ENCODE measurements around the gene GALT. TPM values are rescaled to one million over a fixed set of nuclear protein-coding genes. Genes with fewer than 3 reads are reported as not detected.

Gene GALT
- total RNA-seq, result 20.3 and 24.5 TPM in 2 replicates

DNA sequence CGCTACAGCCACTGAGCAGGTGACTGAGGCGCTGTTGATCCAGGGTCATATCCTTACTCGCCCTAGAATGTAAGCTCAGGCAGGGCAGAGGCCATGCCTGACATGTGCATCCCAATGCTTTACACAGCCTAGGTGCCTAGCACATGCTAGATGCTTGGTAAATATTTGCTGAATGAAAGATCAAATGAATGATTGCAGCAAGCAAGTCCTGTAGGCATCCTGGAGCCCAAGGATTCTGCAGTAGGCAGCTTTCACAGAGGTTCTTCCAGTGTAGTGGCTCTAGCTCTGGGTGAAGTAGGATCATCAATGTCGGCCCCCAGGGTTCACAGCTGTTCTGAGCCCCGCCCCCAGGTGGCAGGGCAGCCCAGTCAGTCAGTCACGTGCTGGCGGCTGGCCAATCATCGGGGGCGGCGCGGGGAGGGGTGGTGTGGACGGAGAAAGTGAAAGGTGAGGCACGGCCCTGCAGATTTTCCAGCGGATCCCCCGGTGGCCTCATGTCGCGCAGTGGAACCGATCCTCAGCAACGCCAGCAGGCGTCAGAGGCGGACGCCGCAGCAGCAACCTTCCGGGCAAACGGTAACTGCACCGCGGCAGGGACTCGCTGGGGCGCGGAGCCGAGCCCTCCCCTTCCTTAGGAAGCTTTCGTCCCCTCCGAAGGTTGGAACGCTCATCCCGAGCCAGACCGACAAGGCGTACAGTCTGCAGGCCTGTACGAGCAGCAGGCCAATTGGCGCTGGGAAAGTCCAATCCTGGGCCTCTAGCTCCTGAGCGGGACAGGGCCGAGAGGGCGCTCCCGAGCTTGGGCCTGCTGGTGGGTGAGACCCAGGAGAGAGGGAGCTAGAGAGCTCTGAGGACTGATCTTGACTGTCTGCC, at the start of gene GALT:
Gene GALT, plus strand, starts transcription at position 465 of the 873 bp plus-strand sequence. Its CDS starts 30 bp downstream, at position 495.
- DNase-seq (ENCODE audit: low read depth), result no peak
- TF ChIP-seq, protein P1, sequence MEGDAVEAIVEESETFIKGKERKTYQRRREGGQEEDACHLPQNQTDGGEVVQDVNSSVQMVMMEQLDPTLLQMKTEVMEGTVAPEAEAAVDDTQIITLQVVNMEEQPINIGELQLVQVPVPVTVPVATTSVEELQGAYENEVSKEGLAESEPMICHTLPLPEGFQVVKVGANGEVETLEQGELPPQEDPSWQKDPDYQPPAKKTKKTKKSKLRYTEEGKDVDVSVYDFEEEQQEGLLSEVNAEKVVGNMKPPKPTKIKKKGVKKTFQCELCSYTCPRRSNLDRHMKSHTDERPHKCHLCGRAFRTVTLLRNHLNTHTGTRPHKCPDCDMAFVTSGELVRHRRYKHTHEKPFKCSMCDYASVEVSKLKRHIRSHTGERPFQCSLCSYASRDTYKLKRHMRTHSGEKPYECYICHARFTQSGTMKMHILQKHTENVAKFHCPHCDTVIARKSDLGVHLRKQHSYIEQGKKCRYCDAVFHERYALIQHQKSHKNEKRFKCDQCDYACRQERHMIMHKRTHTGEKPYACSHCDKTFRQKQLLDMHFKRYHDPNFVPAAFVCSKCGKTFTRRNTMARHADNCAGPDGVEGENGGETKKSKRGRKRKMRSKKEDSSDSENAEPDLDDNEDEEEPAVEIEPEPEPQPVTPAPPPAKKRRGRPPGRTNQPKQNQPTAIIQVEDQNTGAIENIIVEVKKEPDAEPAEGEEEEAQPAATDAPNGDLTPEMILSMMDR (conservative IDR thresholded peaks at IDR 0.05; ENCODE audit: low read depth, low read length), result peak; percentile 54
- H3K4me3 ChIP-seq (ENCODE audit: low read depth, low read length), result peak within 1 kb of the TSS; percentile 70

DNA sequence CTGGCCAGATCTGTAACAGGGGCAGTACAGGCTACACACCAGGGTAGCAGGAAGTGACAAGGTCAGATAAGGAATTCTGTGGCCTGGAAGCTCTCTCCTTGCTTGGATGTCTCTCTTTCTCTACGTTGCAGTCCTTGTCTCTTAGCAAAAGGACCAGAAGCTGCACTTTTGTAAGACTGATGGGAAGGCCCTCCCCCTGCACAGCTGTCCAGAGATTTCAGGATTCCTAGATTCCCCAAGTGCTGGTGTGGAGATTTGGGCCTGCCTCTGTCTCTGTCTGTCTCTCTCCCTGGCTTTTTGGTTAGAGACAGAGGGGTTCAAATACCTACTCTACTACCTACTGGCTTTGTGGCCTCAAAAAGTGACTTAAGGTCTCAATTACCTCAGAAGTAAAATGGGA, 46.9 kb upstream of the GALT start:
- TF ChIP-seq, protein P1 (conservative IDR thresholded peaks at IDR 0.05; ENCODE audit: low read depth, low read length), result no peak
- DNase-seq (ENCODE audit: low read depth), result no peak
- H3K4me3 ChIP-seq (ENCODE audit: low read depth, low read length), result no peak overlapping the region

DNA sequence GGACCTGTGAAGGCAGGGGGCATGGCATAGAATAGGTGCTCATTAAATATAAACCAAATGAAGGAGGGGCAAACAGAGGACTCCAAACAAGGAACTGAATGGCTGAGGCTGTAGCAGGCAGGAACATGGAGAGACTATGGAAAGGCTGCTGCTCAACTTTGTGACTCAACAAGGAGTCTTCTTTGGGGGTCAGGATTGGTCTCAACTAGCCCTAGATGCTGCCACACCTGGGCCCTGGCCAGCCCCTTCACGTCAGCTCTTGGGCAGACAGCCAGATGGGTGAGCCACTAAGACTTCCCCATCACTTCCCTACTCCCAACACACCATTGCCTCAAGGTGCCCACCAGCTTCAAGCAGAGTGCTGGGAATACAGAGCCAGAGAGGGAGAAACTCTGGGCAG, 45.6 kb upstream of the GALT start:
- no peak for DNase-seq (ENCODE audit: low read depth)
- TF ChIP-seq, protein P1 (conservative IDR thresholded peaks at IDR 0.05; ENCODE audit: low read depth, low read length), result no peak
- no peak overlapping the region for H3K4me3 ChIP-seq (ENCODE audit: low read depth, low read length)

DNA sequence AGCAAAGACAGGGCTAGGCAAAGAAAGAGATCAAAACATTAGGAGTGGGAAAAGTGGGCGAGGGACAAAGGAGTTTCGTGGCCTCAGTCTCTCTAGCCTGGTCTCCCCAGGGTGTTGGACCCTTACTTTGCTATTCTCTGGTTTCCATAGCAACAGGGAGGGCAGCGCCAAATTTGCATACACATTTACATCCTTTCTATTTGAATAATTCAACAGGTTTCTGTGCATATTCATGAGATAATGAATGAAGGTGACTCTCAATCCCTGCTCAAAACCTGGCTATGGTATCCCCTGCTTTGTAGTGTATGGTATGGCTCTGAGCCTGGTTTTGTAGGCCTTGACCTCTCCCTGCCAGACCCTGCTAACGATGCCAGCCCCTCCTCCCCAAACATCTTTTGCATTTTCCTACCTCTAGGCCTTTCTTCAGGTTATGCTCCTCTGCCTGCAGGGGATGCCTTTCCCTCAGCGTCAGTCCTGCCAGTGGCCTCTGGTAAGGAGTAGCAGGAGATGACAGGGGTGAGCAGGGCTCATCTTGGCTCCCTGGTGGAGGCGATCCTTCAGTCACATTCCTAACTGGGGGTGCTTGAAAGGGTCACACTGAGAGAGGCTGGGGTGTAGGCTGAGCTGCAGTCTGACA, 44.4 kb upstream of the GALT start:
- no peak for DNase-seq (ENCODE audit: low read depth)

DNA sequence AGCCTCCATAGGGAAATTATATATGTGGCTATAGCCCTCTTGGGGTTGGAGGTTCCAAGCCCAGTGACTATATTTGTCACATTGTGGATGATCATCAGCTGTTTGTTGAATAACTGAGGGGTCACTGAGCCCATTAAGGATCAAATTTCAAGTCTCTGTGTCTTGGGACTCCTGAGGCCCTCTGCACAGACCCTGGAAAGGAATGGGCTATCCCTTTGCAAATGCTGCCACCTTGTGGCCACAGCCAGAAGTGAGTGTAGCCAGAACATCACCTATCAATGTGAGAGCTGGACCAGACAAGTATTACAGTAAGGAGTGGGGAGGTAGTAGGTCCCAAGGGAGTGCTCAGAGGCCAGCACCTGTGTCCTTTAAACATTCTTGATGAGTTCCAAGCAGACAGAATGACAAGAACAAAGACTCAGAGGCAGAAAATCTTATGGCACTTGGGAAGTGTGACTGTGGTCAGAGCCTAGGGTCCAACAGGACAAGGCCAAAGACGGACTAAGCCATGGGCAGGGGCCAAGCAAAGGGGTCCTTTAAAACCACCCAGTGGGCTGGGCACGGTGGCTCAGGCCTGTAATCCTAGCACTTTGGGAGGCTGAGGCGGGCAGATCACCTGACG, 42.8 kb upstream of the GALT start:
- TF ChIP-seq, protein P1 (conservative IDR thresholded peaks at IDR 0.05; ENCODE audit: low read depth, low read length), result peak; percentile 96
- no peak for DNase-seq (ENCODE audit: low read depth)
- no peak overlapping the region for H3K4me3 ChIP-seq (ENCODE audit: low read depth, low read length)

More for the DNA sequence above, 44.4 kb upstream of the GALT start:
- TF ChIP-seq, protein P1 (conservative IDR thresholded peaks at IDR 0.05; ENCODE audit: low read depth, low read length), result no peak
- no peak overlapping the region for H3K4me3 ChIP-seq (ENCODE audit: low read depth, low read length)

DNA sequence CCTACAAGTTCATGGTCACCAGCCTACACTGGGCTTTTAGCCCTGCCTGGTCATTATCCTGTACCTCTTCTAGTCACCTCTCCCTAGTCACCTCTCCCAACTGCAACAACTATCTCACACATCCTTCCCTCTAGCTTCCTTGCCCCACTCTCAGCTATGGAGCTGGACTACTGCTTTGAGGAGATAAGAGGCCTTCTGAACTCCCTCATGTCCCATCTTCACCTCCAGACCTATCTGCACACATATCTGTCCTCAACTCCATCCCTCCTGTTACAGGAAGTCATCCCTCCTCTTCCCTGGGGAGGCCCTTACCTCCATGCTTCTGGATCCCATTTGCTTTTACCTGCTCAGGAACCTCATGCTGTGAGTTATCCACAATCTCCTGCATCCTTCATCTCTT, 40.3 kb upstream of the GALT start:
- no peak overlapping the region for H3K4me3 ChIP-seq (ENCODE audit: low read depth, low read length)
- TF ChIP-seq, protein P1 (conservative IDR thresholded peaks at IDR 0.05; ENCODE audit: low read depth, low read length), result no peak
- no peak for DNase-seq (ENCODE audit: low read depth)
